Heart left ventricle (tissue), 13 donors: ENCODE results near the gene ATRN.

ENCODE experiments used
- POLR2A ChIP-seq, 2 donors: fragments of 450-650 bp; IDR thresholded peaks; one replicate each; pipeline ENCODE4 v1.6.1; 2017; ENCODE audit warnings: antibody characterized with exemption in 2 of 2, mild to moderate bottlenecking in 2 of 2, moderate library complexity in 2 of 2
- TF ChIP-seq, protein P1 (sequence below), 12 donors: fragments of 200-600 bp; sonication (generic) in 4 of 12; IDR thresholded peaks; one replicate each; pipeline versions ENCODE4 v1.5.0 to v1.8.0; 2018 to 2022; ENCODE audit warnings: antibody characterized with exemption in 12 of 12, mild to moderate bottlenecking in 5 of 12
- donor health status: ischemic (EF 13 %, LVEDD 7.1; RV severe dilation, severe dysfunction).
- donor health status: DM: no; HTN: yes; CAD: no.
- donor health status: DM: no; HTN: no; CAD: no.
- donor health status: ischemic (EF 25% LVEDD 6.9; RV normal size, moderate dysfunction).
- donor health status: ischemic (EF 25% LVEDD 5.7; RV mildly dilated, moderate dysfunction).
- donor health status: ischemic (EF 35%, LVEDD 5.7; RV mildly dilated, moderate dysfunction).
- donor health status: nonischemic (EF 11% LVEDD 7.7; RV severe dilation, severe dysfunction).
- donor health status: DM: yes; HTN: yes; CAD: no.
- donor health status: PGD.
- donor health status: ischemic (EF 29% LVEDD 5.4; RV normal size, mild dysfunction).
- donor health status: nonischemic (EF 23%, LVEDD 6.1; RV moderate dilation, normal function).

DNA sequence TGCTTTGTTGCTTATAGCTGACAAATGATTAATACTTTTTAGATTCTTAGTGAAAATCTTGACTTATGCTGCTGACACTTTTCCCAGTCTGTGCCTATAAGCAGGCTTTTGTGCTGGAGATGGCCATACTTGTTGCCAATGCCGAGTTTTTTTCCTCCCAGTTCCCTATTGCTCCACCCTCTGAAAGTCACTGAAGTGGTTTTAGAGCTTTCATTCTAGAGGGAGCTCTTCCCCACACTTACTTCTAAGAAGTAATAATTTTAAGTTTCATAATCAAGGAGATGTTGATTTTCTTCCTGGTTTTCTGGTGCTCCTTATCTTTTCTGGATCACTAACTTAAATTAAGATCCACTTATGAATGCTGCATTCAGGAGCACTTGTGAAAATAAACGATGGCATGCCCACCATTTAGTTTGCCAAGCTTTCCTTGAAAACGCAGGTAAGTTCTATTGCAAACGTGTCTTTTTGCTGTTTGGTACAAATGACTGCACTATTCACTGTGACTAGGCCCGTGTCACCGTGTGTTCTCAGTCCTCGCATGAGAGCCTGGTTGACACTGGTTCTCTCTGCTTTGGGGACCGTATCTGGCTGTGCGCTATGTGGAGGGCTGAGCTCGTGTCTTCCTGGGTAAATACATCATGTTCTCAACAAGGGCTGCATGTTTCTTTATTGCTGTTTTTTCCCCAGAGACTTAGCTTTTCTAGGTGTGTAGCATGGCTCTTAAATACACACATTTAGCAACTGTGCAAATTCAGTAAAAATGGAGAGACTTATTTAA is 142.2 kb downstream of the ATRN start:
- TF ChIP-seq, protein P1, sequence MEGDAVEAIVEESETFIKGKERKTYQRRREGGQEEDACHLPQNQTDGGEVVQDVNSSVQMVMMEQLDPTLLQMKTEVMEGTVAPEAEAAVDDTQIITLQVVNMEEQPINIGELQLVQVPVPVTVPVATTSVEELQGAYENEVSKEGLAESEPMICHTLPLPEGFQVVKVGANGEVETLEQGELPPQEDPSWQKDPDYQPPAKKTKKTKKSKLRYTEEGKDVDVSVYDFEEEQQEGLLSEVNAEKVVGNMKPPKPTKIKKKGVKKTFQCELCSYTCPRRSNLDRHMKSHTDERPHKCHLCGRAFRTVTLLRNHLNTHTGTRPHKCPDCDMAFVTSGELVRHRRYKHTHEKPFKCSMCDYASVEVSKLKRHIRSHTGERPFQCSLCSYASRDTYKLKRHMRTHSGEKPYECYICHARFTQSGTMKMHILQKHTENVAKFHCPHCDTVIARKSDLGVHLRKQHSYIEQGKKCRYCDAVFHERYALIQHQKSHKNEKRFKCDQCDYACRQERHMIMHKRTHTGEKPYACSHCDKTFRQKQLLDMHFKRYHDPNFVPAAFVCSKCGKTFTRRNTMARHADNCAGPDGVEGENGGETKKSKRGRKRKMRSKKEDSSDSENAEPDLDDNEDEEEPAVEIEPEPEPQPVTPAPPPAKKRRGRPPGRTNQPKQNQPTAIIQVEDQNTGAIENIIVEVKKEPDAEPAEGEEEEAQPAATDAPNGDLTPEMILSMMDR (IDR thresholded peaks at IDR 0.05) = no peak
- no peak for TF ChIP-seq POLR2A (IDR thresholded peaks at IDR 0.05)
